Heart left ventricle (tissue), 13 donors: ENCODE measurements around the gene KRTAP5-6.

Source experiments
- POLR2A ChIP-seq, 2 donors: fragments of 450-650 bp; IDR thresholded peaks; one replicate each; pipeline ENCODE4 v1.6.1; 2017; ENCODE audit warnings: antibody characterized with exemption in 2 of 2, mild to moderate bottlenecking in 2 of 2, moderate library complexity in 2 of 2
- TF ChIP-seq, protein P1 (sequence below), 12 donors: fragments of 200-600 bp; sonication (generic) in 4 of 12; IDR thresholded peaks; one replicate each; pipeline versions ENCODE4 v1.5.0 to v1.8.0; 2018 to 2022; ENCODE audit warnings: antibody characterized with exemption in 12 of 12, mild to moderate bottlenecking in 5 of 12
- donor health status: ischemic (EF 13 %, LVEDD 7.1; RV severe dilation, severe dysfunction).
- donor health status: DM: no; HTN: yes; CAD: no.
- donor health status: DM: no; HTN: no; CAD: no.
- donor health status: ischemic (EF 25% LVEDD 6.9; RV normal size, moderate dysfunction).
- donor health status: ischemic (EF 25% LVEDD 5.7; RV mildly dilated, moderate dysfunction).
- donor health status: ischemic (EF 35%, LVEDD 5.7; RV mildly dilated, moderate dysfunction).
- donor health status: nonischemic (EF 11% LVEDD 7.7; RV severe dilation, severe dysfunction).
- donor health status: DM: yes; HTN: yes; CAD: no.
- donor health status: PGD.
- donor health status: ischemic (EF 29% LVEDD 5.4; RV normal size, mild dysfunction).
- donor health status: nonischemic (EF 23%, LVEDD 6.1; RV moderate dilation, normal function).

DNA sequence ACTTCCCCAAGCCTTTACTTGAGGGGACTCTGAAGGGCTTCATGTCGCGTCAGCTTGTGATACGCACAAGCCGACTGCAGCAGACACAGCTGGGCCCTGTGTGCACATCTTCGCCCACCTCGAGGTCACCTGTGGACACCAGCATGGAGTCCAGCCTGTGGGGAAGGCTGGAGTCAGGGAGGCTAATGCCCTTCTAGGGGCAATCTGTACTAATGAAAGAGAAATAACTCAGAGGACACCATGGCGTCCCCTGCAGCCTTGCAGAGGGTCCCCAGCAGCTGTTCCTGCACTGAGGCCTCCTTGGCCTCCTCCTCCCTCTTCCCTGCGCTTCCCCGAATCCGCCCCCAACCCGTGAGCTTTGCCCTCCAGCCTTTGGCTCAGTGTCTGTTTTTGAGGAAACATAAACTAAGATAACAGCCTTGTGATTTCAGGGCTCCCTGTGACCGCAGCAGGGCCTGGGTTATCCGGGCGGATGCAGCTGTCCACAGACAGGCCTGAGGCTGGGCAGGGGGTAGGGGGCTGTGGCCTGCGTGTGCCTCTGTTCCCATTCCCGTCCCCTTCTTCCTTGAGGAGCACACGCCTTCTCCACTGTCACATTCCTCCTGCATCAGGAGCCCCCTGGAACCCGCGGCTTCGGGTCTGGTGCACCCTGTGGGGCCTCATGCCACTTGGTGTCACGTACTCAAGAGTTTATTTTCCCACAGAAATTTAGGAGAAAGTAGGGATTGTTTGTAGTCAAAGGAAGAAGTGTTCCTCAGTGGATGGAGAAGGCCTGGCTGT lies 42.4 kb upstream of the KRTAP5-6 start:
- TF ChIP-seq, protein P1, sequence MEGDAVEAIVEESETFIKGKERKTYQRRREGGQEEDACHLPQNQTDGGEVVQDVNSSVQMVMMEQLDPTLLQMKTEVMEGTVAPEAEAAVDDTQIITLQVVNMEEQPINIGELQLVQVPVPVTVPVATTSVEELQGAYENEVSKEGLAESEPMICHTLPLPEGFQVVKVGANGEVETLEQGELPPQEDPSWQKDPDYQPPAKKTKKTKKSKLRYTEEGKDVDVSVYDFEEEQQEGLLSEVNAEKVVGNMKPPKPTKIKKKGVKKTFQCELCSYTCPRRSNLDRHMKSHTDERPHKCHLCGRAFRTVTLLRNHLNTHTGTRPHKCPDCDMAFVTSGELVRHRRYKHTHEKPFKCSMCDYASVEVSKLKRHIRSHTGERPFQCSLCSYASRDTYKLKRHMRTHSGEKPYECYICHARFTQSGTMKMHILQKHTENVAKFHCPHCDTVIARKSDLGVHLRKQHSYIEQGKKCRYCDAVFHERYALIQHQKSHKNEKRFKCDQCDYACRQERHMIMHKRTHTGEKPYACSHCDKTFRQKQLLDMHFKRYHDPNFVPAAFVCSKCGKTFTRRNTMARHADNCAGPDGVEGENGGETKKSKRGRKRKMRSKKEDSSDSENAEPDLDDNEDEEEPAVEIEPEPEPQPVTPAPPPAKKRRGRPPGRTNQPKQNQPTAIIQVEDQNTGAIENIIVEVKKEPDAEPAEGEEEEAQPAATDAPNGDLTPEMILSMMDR (IDR thresholded peaks at IDR 0.05): no peak
- no peak for TF ChIP-seq POLR2A (IDR thresholded peaks at IDR 0.05)
